NB4 (cell line): ENCODE measurements around the gene S1PR1.

Experiments
- CTCF ChIP-seq: IDR thresholded peaks from one replicate; pipeline ENCODE4 v1.5.1; 2012; ENCODE audit warnings: low read depth, low read length
- POLR2A ChIP-seq: IDR thresholded peaks from 2 replicates; pipeline ENCODE4 v1.6.1; 2011; ENCODE audit warnings: mild to moderate bottlenecking; ENCODE audit not compliant: insufficient read length; ENCODE audit errors: extremely low read depth

- TF ChIP-seq POLR2A (no peak), CTCF (no peak)
These were observed 28.9 kb upstream of the S1PR1 start for GRCh38 chr1:101207891-101208290.
